Activated T-helper 2 cell treated with anti-CD3 and anti-CD28 coated beads, Interferon-gamma antibody, Interleukin-2, Interleukin-4, amounts not matched to agents 10 μg/mL and 5 μg/mL and 100 μg/mL, durations not matched to agents 14 hours and 24 hours and 36 hours (primary cell): ENCODE results near the gene RBM38. TPM values are rescaled to one million over a fixed set of nuclear protein-coding genes. Genes with fewer than 3 reads are reported as not detected.
A peak's percentile ranks its signal among the peaks of the same experiment; 100 is the strongest.

Source experiments
- DNase-seq: peaks from one replicate; pipeline ENCODE4 v3.0.0; 2021; ENCODE audit warnings: low spot score
- H3K27ac Mint-ChIP-seq: one replicate; pipeline ENCODE4 v1.8.0; 2021; ENCODE audit warnings: mixed read lengths
- H3K27me3 Mint-ChIP-seq: one replicate; pipeline ENCODE4 v1.8.0; 2021; ENCODE audit warnings: low read depth, mixed read lengths
- H3K36me3 Mint-ChIP-seq: one replicate; pipeline ENCODE4 v1.8.0; 2021; ENCODE audit warnings: low read depth, mixed read lengths
- H3K4me1 Mint-ChIP-seq: one replicate; pipeline ENCODE4 v1.8.0; 2021; ENCODE audit warnings: low read depth, mixed read lengths
- H3K4me3 Mint-ChIP-seq: one replicate; pipeline ENCODE4 v1.8.0; 2021; ENCODE audit warnings: low read depth, mild to moderate bottlenecking, moderate library complexity, mixed read lengths
- H3K9me3 Mint-ChIP-seq: one replicate; pipeline ENCODE4 v1.8.0; 2021; ENCODE audit warnings: mixed read lengths
- intact Hi-C: fragments of 100-400 bp; cut with micrococcal nuclease; formaldehyde crosslinking; loops from one replicate; pipeline ENCODE4 v1.15.1; 2023
- total RNA-seq: library from RNA; stranded (reverse); gene quantifications from 2 replicates; pipeline ENCODE4 v1.2.3, GENCODE V29; 2022

Gene RBM38
- total RNA-seq, 1 donor from 2014 or later, result 88.9 TPM

- Mint-ChIP-seq H3K4me3 (peak overlapping the region; percentile 4), H3K27ac (peak overlapping the region; percentile 79), H3K9me3 (no peaks in the 10 kb centered on the region), H3K4me1 (peaks cover 61% of the 10 kb centered on the region), H3K36me3 (peaks cover 81% of the 10 kb centered on the region), H3K27me3 (no peaks in the 10 kb centered on the region)
- DNase-seq, result no peak
- intact Hi-C loops, result loop anchor here (1.0 to 2.0 kb wide), 2 partner anchors 21 to 28 kb away; partner anchors contain the start of gene RAE1
These were observed 12.4 kb upstream of the RBM38 start for GRCh38 chr20:57378646-57379262.

GRCh38 chr20:57379263-57379647, 11.9 kb upstream of the RBM38 start:
- intact Hi-C loops, result loop anchor here (1.0 to 2.0 kb wide), 2 partner anchors 20 to 28 kb away; partner anchors contain the start of gene RAE1
- Mint-ChIP-seq H3K9me3 (no peaks in the 10 kb centered on the region), H3K27me3 (no peaks in the 10 kb centered on the region), H3K27ac (peak overlapping the region; percentile 79), H3K36me3 (peaks cover 81% of the 10 kb centered on the region), H3K4me3 (peak overlapping the region; percentile 13), H3K4me1 (peaks cover 60% of the 10 kb centered on the region)
- no peak for DNase-seq

- no peak overlapping the region for H3K4me3 Mint-ChIP-seq
These were observed 11.0 kb upstream of the RBM38 start for GRCh38 chr20:57380081-57380750.

GRCh38 chr20:57381596-57382503, 9.3 kb upstream of the RBM38 start:
- intact Hi-C loops, result loop anchor here (1.0 to 5.0 kb wide), 2 partner anchors 113 to 210 kb away; no protein-coding TSS in a partner anchor
- Mint-ChIP-seq H3K27ac (no peak overlapping the region), H3K36me3 (peaks cover 61% of the 10 kb centered on the region), H3K4me3 (no peak overlapping the region), H3K4me1 (peaks cover 50% of the 10 kb centered on the region), H3K9me3 (no peaks in the 10 kb centered on the region), H3K27me3 (no peaks in the 10 kb centered on the region)
- peak; percentile 72 for DNase-seq

More at GRCh38 chr20:57380081-57380750, 11.0 kb upstream of the RBM38 start:
- H3K36me3 Mint-ChIP-seq, result peaks cover 74% of the 10 kb centered on the region
- no peaks in the 10 kb centered on the region for H3K27me3 Mint-ChIP-seq
- intact Hi-C loops, result loop anchor here (5.0 kb wide), 1 partner anchor 212 kb away; no protein-coding TSS in a partner anchor
- H3K4me1 Mint-ChIP-seq, result peaks cover 57% of the 10 kb centered on the region
- peak overlapping the region; percentile 79 for H3K27ac Mint-ChIP-seq
- no peak for DNase-seq
- no peaks in the 10 kb centered on the region for H3K9me3 Mint-ChIP-seq

GRCh38 chr20:57382516-57382915, 8.7 kb upstream of the RBM38 start:
- Mint-ChIP-seq H3K27me3 (no peaks in the 10 kb centered on the region), H3K27ac (peak overlapping the region; percentile 18), H3K4me1 (peaks cover 44% of the 10 kb centered on the region), H3K9me3 (no peaks in the 10 kb centered on the region), H3K36me3 (peaks cover 55% of the 10 kb centered on the region), H3K4me3 (no peak overlapping the region)
- DNase-seq, result no peak
- intact Hi-C loops, result loop anchor here (1.0 to 5.0 kb wide), 2 partner anchors 113 to 210 kb away; no protein-coding TSS in a partner anchor

GRCh38 chr20:57383447-57384347, 7.5 kb upstream of the RBM38 start:
- Mint-ChIP-seq H3K27ac (no peak overlapping the region), H3K27me3 (no peaks in the 10 kb centered on the region), H3K9me3 (no peaks in the 10 kb centered on the region), H3K4me1 (peaks cover 35% of the 10 kb centered on the region), H3K4me3 (no peak overlapping the region), H3K36me3 (peaks cover 43% of the 10 kb centered on the region)
- intact Hi-C loops, result loop anchor here (5.0 kb wide), 1 partner anchor 209 kb away; no protein-coding TSS in a partner anchor
- no peak for DNase-seq

GRCh38 chr20:57384486-57384885, 6.7 kb upstream of the RBM38 start:
- intact Hi-C loops, result loop anchor here (5.0 kb wide), 1 partner anchor 208 kb away; no protein-coding TSS in a partner anchor
- peaks cover 35% of the 10 kb centered on the region for H3K36me3 Mint-ChIP-seq
- no peak for DNase-seq
- no peak overlapping the region for H3K4me3 Mint-ChIP-seq
- no peaks in the 10 kb centered on the region for H3K9me3 Mint-ChIP-seq
- H3K27me3 Mint-ChIP-seq, result no peaks in the 10 kb centered on the region
- H3K27ac Mint-ChIP-seq, result no peak overlapping the region
- peaks cover 28% of the 10 kb centered on the region for H3K4me1 Mint-ChIP-seq

- intact Hi-C loops, result loop anchor here (5.0 kb wide), 1 partner anchor 207 kb away; no protein-coding TSS in a partner anchor
- Mint-ChIP-seq H3K9me3 (no peaks in the 10 kb centered on the region), H3K4me3 (no peak overlapping the region), H3K36me3 (peaks cover 28% of the 10 kb centered on the region), H3K27ac (no peak overlapping the region), H3K4me1 (peaks cover 27% of the 10 kb centered on the region), H3K27me3 (no peaks in the 10 kb centered on the region)
- no peak for DNase-seq
These were observed 6.0 kb upstream of the RBM38 start for GRCh38 chr20:57384953-57385761.

- Mint-ChIP-seq H3K36me3 (peaks cover 21% of the 10 kb centered on the region), H3K27ac (no peak overlapping the region), H3K27me3 (no peaks in the 10 kb centered on the region), H3K9me3 (no peaks in the 10 kb centered on the region), H3K4me1 (peaks cover 27% of the 10 kb centered on the region), H3K4me3 (no peak overlapping the region)
- intact Hi-C loops, result no loop called here
- no peak for DNase-seq
These were observed 5.3 kb upstream of the RBM38 start for GRCh38 chr20:57385940-57386339.

GRCh38 chr20:57386762-57387161, 4.4 kb upstream of the RBM38 start:
- no peak for DNase-seq
- H3K4me3 Mint-ChIP-seq, result no peak overlapping the region
- H3K36me3 Mint-ChIP-seq, result peaks cover 16% of the 10 kb centered on the region
- peaks cover 22% of the 10 kb centered on the region for H3K4me1 Mint-ChIP-seq
- intact Hi-C loops, result no loop called here
- H3K27ac Mint-ChIP-seq, result no peak overlapping the region
- no peaks in the 10 kb centered on the region for H3K9me3 Mint-ChIP-seq
- H3K27me3 Mint-ChIP-seq, result no peaks in the 10 kb centered on the region

GRCh38 chr20:57387463-57387862, 3.7 kb upstream of the RBM38 start:
- Mint-ChIP-seq H3K27me3 (no peaks in the 10 kb centered on the region), H3K4me1 (peaks cover 17% of the 10 kb centered on the region), H3K9me3 (no peaks in the 10 kb centered on the region), H3K27ac (no peak overlapping the region), H3K36me3 (peaks cover 14% of the 10 kb centered on the region), H3K4me3 (no peak overlapping the region)
- intact Hi-C loops, result no loop called here
- DNase-seq, result no peak
